GM18951 (cell line): ENCODE measurements around the gene TET2.

Experiments used
- POLR2A ChIP-seq: IDR thresholded peaks from 4 replicates; pipeline ENCODE4 v1.6.1; 2011; ENCODE audit warnings: mild to moderate bottlenecking; ENCODE audit not compliant: insufficient read length, insufficient read depth; ENCODE audit errors: extremely low read depth
- in situ Hi-C: fragments of 300-500 bp; cut with MboI; formaldehyde crosslinking; loops from one replicate; pipeline ENCODE4 v1.12.0; 2022; ENCODE audit warnings: low sequenced_read_pairs, mixed read lengths, inconsistent platforms; ENCODE audit not compliant: unreplicated experiment

The TET2 gene

GRCh38 chr4:105181259-105181658, 34.6 kb downstream of the TET2 start:
- in situ Hi-C loops, result no loop called here
- no peak for TF ChIP-seq POLR2A

DNA sequence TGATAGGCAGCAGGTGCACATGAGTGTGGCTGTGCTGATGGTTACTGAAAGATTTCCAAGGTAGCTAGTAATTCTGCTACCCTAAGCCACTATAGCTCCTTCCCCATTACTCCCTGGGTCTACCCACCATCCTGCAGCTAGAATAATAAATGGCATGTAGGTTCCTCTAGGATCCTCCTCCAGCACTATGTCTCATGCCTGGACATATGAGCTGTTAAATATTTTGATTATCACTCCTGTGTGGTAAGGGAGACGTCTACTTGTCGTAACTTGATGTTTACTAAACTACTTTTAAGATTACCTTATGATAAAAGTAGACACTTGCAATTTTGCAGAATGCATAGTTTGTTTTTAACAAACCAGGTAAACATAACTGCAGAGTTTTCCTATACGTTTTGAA, 35.5 kb downstream of the TET2 start:
- in situ Hi-C loops, result no loop called here
- no peak for TF ChIP-seq POLR2A

DNA sequence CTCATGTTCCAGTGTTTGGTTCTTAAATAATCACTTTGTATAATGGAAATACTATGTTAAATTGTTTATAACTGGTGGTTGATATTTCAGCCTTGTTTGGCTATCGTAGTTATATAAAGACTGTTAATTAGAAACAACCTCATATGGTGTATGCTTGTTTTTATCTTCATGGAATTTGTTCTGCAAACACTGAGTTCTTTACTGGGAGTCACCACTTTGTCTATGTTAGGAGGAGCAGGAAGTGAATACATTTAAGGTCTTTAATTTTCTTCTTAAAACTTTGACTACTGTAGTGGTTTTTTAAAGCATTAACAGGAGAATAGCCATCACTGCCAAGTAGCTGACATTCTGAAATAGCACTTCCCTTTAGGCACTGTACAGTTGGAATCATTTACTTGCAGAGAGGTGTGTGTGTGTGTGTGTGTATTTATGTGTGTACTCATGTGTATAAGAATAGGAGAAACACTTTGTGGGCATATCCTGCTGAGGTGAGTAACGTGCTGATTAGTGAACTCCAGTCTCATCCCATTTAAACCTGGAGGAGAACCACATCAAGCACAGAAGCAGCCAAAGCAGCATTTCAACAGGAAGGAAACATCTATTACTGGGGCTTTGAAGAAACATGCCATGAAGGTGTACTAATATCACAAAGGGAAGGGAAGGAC, 37.8 kb downstream of the TET2 start:
- in situ Hi-C loops, result no loop called here

GRCh38 chr4:105186701-105187161, 40.1 kb downstream of the TET2 start:
- no peak for TF ChIP-seq POLR2A
- in situ Hi-C loops, result no loop called here

More for the DNA sequence above, 37.8 kb downstream of the TET2 start:
- no peak for TF ChIP-seq POLR2A

DNA sequence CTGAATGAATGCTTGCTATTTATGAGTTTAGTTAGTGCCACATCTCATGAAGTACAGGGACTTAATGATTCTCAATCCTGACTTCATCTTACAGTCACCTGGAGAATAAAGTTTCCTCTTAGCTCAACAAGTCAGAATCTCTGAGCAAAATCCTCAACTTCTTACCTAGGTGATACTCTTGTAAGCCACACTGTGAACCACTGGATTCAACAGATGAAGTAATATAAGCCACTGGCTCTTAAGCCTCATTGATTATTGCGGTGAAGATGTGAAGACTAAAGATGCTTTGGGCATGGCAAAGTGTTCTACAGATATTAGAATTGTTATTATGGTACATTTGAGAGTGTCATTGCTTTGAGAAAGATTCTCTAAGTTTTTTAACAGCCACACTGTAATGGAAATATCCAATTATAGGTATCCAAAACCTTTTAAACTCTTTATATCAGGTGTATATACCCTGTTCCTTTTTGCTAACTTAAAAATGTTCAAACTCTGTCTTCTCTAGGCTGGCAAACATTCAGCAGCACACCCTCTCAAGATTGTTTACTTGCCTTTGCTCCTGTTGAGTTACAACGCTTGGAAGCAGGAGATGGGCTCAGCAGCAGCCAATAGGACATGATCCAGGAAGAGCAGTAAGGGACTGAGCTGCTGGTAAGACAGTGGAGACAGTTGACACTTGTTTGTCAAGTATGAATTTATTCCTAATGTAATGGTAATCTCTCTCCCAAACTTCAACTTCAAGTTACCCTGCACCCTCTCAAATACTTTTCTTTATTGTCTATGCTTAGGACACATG, 43.4 kb downstream of the TET2 start:
- TF ChIP-seq POLR2A, result no peak
- in situ Hi-C loops, result no loop called here

DNA sequence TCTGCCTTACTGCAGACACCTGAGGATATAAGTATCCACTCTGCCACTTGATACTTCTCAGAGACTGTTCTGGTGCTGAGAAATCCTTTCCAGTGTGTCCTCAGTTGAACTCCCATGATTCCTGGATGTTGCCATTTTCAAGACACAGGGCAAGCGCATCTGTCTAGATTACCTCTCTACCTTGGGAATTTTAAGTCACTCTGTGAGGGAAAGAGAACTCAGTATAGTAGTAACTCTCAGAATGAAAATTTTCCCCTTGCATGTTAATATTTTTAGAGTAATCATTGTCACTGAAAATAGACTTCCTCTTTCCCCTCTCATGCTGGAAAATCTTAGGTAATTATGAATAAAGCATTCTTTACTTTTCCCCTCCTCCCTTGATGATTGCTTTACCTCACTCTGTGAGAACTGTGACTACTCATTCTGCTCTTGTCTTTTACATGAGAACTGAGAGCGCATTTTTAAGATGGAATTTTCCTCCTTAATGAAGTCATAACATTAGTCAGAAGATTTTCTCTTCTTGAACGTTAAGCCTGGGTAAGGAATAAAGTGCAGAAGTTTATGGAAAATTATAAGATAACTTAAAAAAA, 45.0 kb downstream of the TET2 start:
- TF ChIP-seq POLR2A, result no peak
- in situ Hi-C loops, result no loop called here

- no peak for TF ChIP-seq POLR2A
- in situ Hi-C loops, result no loop called here
Measured at GRCh38 chr4:105192474-105192873, 45.8 kb downstream of the TET2 start.

- in situ Hi-C loops, result no loop called here
- TF ChIP-seq POLR2A, result no peak
Measured at GRCh38 chr4:105192910-105193309, 46.2 kb downstream of the TET2 start.

- no peak for TF ChIP-seq POLR2A
- in situ Hi-C loops, result no loop called here
Measured at GRCh38 chr4:105193536-105193935, 46.9 kb downstream of the TET2 start.

- TF ChIP-seq POLR2A, result no peak
- in situ Hi-C loops, result no loop called here
Measured at GRCh38 chr4:105194328-105195231, 47.9 kb downstream of the TET2 start.

DNA sequence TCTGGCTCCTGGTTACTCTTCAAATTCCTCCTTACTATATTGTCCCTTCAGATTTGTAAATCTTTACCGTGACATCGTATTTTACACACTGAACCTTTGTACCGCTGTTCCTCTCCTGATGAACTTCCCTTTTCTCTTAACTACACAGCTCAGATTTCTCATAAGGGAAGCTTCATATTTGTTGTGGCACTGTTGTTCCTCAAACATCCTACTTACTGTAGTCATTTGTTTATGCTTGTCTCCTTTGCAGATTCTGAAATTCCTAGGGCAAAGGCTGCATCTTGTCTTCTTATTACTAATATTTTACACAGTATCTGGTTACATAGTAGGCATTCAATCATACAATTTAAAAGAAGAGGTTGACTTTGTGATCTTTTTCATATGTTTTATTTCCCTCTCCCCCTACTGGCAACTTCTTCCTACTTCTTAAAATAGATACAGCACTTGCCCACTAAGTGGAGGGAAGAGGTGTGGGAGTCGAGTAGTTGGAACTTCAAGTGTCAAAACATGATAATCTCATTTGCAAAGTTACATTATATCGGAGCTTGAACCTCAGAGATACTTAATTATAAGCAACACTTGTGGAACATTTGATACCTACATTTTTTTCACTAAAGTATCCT, 50.0 kb downstream of the TET2 start:
- TF ChIP-seq POLR2A, result no peak
- in situ Hi-C loops, result no loop called here

- no peak for TF ChIP-seq POLR2A
- in situ Hi-C loops, result no loop called here
Measured at GRCh38 chr4:105197777-105198176, 51.1 kb downstream of the TET2 start.
